Heart left ventricle (tissue), 13 donors: Measurements from ENCODE around the gene TTI1.

ENCODE experiments used
- CTCF ChIP-seq, 12 donors: fragments of 200-600 bp; sonication (generic) in 4 of 12; IDR thresholded peaks; one replicate each; pipeline versions ENCODE4 v1.5.0 to v1.8.0; 2018 to 2022; ENCODE audit warnings: antibody characterized with exemption in 12 of 12, mild to moderate bottlenecking in 5 of 12
- POLR2A ChIP-seq, 2 donors: fragments of 450-650 bp; IDR thresholded peaks; one replicate each; pipeline ENCODE4 v1.6.1; 2017; ENCODE audit warnings: antibody characterized with exemption in 2 of 2, mild to moderate bottlenecking in 2 of 2, moderate library complexity in 2 of 2
- donor health status: ischemic (EF 13 %, LVEDD 7.1; RV severe dilation, severe dysfunction).
- donor health status: DM: no; HTN: yes; CAD: no.
- donor health status: DM: no; HTN: no; CAD: no.
- donor health status: ischemic (EF 25% LVEDD 6.9; RV normal size, moderate dysfunction).
- donor health status: ischemic (EF 25% LVEDD 5.7; RV mildly dilated, moderate dysfunction).
- donor health status: ischemic (EF 35%, LVEDD 5.7; RV mildly dilated, moderate dysfunction).
- donor health status: nonischemic (EF 11% LVEDD 7.7; RV severe dilation, severe dysfunction).
- donor health status: DM: yes; HTN: yes; CAD: no.
- donor health status: PGD.
- donor health status: ischemic (EF 29% LVEDD 5.4; RV normal size, mild dysfunction).
- donor health status: nonischemic (EF 23%, LVEDD 6.1; RV moderate dilation, normal function).

GRCh38 chr20:37972256-37973058 lies 60.8 kb downstream of the TTI1 start:
- TF ChIP-seq CTCF (IDR thresholded peaks at IDR 0.05): no peak
- no peak for TF ChIP-seq POLR2A (IDR thresholded peaks at IDR 0.05)
